Natural killer cell (primary cell): Measurements from ENCODE around the gene ANKRD11. TPM values are rescaled to one million over a fixed set of nuclear protein-coding genes. Genes with fewer than 3 reads are reported as not detected.
"Not testable (repeated sequence)": the region's sequence is repeated elsewhere in the genome, so short reads cannot be mapped to it uniquely, and the experiment has no call there.

ENCODE experiments used
- ATAC-seq, 3 donors: fragments of 150-1000 bp in 2 of 3; fragments of 200-7000 bp in 1 of 3; cut with Tn5 transposase; 1 replicate in 1 of 3; 2 replicates in 2 of 3; pipeline ENCODE4 v1.10.0; 2021; ENCODE audit warnings: mild to moderate bottlenecking in 2 of 3, moderate library complexity in 2 of 3
- DNase-seq, 2 donors: peaks; one replicate each; pipeline versions ENCODE4 v3.0.0 to v3.0.0-alpha.2; 2013 to 2021; ENCODE audit warnings: mixed read lengths in 1 of 2
- H3K27ac ChIP-seq: one replicate; pipeline ENCODE4 v1.5.1; 2013; ENCODE audit warnings: mild to moderate bottlenecking, low read length
- H3K27me3 ChIP-seq: one replicate; pipeline ENCODE4 v1.6.1; 2013; ENCODE audit warnings: low read length; ENCODE audit not compliant: control insufficient read depth, insufficient read depth
- H3K36me3 ChIP-seq: one replicate; pipeline ENCODE4 v1.6.1; 2013; ENCODE audit warnings: low read length; ENCODE audit not compliant: control insufficient read depth, insufficient read depth
- H3K4me1 ChIP-seq: one replicate; pipeline ENCODE4 v1.6.1; 2013; ENCODE audit warnings: low read length; ENCODE audit not compliant: control insufficient read depth, insufficient read depth
- H3K4me3 ChIP-seq: one replicate; pipeline ENCODE4 v1.5.1; 2013; ENCODE audit warnings: low read length
- H3K9me3 ChIP-seq: one replicate; pipeline ENCODE4 v1.6.1; 2013; ENCODE audit warnings: low read length; ENCODE audit not compliant: control insufficient read depth, insufficient read depth
- H3K27ac Mint-ChIP-seq, 2 donors: one replicate each; pipeline ENCODE4 v1.8.0; 2022; ENCODE audit warnings: mild to moderate bottlenecking in 2 of 2, mixed read lengths in 2 of 2, moderate library complexity in 1 of 2
- H3K27me3 Mint-ChIP-seq, 2 donors: one replicate each; pipeline ENCODE4 v1.8.0; 2022; ENCODE audit warnings: low read depth in 2 of 2, mixed read lengths in 2 of 2
- H3K36me3 Mint-ChIP-seq: one replicate; pipeline ENCODE4 v1.8.0; 2022; ENCODE audit warnings: mixed read lengths
- H3K4me1 Mint-ChIP-seq, 2 donors: one replicate each; pipeline ENCODE4 v1.8.0; 2022; ENCODE audit warnings: mixed read lengths in 2 of 2
- H3K4me3 Mint-ChIP-seq: one replicate; pipeline ENCODE4 v1.8.0; 2022; ENCODE audit warnings: mild to moderate bottlenecking, moderate library complexity, mixed read lengths
- H3K9me3 Mint-ChIP-seq, 2 donors: one replicate each; pipeline ENCODE4 v1.8.0; 2022; ENCODE audit warnings: mixed read lengths in 2 of 2
- CTCF ChIP-seq: fragments of 200-600 bp; IDR thresholded peaks from one replicate; pipeline ENCODE4 v1.8.0; 2022; ENCODE audit warnings: antibody characterized with exemption
- WGBS: methylation state at CpG from one replicate; pipeline ENCODE4 v1.1.7; 2013; ENCODE audit warnings: missing lambda C conversion rate; ENCODE audit not compliant: insufficient coverage; 5-methylcytosine and 5-hydroxymethylcytosine counted together
- intact Hi-C: fragments of 100-400 bp; cut with micrococcal nuclease; formaldehyde crosslinking; loops from one replicate; pipeline ENCODE4 v1.14.2; 2022
- total RNA-seq, 4 donors: library from RNA; stranded (reverse); fragments of 120-200 nt in 1 of 4; gene quantifications; one replicate each; pipeline versions ENCODE4 v1.2.3 to v1.2.4, GENCODE V29; 2013 to 2022

The ANKRD11 gene
- total RNA-seq, 3 donors from 2014 or later (not counting 1 experiment from before 2014, with no cell fraction given), result 230 to 299 (median 287) TPM

- Mint-ChIP-seq H3K36me3 (no peaks in the 10 kb centered on the region), H3K27me3 (no peaks in the 10 kb centered on the region), H3K4me3 (peak overlapping the region; percentile 70), H3K27ac (peak overlapping the region; percentile 76 to 86), H3K9me3 (no peaks in the 10 kb centered on the region), H3K4me1 (peaks cover 69 to 78% of the 10 kb centered on the region in 2 donors)
- intact Hi-C loops, result loop anchor here (2.0 kb wide), 3 partner anchors 15 to 65 kb away; no protein-coding TSS in a partner anchor
- Histone ChIP-seq H3K36me3 (peaks cover 2% of the 10 kb centered on the region), H3K27ac (no peak overlapping the region), H3K4me1 (peaks cover 75% of the 10 kb centered on the region), H3K4me3 (no peak overlapping the region), H3K9me3 (no peaks in the 10 kb centered on the region), H3K27me3 (no peaks in the 10 kb centered on the region)
- 95% methylated on average over 21 of the region's 21 CpGs for WGBS
- DNase-seq, result no peak
- TF ChIP-seq CTCF, result no peak
- ATAC-seq, result no peak
These were observed 66.6 kb downstream of the ANKRD11 start for GRCh38 chr16:89423681-89424260.

- ATAC-seq (peak; percentile 86 to 95 (median 91)), DNase-seq (peak; percentile 69 to 75)
- no peak for TF ChIP-seq CTCF
- Histone ChIP-seq H3K4me3 (no peak overlapping the region), H3K9me3 (no peaks in the 10 kb centered on the region), H3K27ac (peak overlapping the region; percentile 22), H3K27me3 (no peaks in the 10 kb centered on the region), H3K4me1 (peaks cover 81% of the 10 kb centered on the region), H3K36me3 (peaks cover 2% of the 10 kb centered on the region)
- H3K27me3 Mint-ChIP-seq, result no peaks in the 10 kb centered on the region
- 32% methylated on average over 15 of the region's 16 CpGs for WGBS
- no peaks in the 10 kb centered on the region for H3K9me3 Mint-ChIP-seq
- H3K4me1 Mint-ChIP-seq, result peaks cover 74 to 84% of the 10 kb centered on the region in 2 donors
- intact Hi-C loops, result loop anchor here (2.0 kb wide), 3 partner anchors 14 to 66 kb away; no protein-coding TSS in a partner anchor
- peak overlapping the region; percentile 70 for H3K4me3 Mint-ChIP-seq
- peaks cover 5% of the 10 kb centered on the region for H3K36me3 Mint-ChIP-seq
- H3K27ac Mint-ChIP-seq, result peak overlapping the region; percentile 76 to 86
These were observed 67.3 kb downstream of the ANKRD11 start for GRCh38 chr16:89422905-89423630.

GRCh38 chr16:89422527-89422904, 67.8 kb downstream of the ANKRD11 start:
- Mint-ChIP-seq H3K4me1 (peaks cover 80 to 83% of the 10 kb centered on the region in 2 donors), H3K27ac (peak overlapping the region; percentile 76 to 86), H3K9me3 (no peaks in the 10 kb centered on the region), H3K36me3 (peaks cover 5% of the 10 kb centered on the region), H3K27me3 (no peaks in the 10 kb centered on the region), H3K4me3 (peak overlapping the region; percentile 70)
- intact Hi-C loops, result loop anchor here (2.0 kb wide), 3 partner anchors 14 to 66 kb away; no protein-coding TSS in a partner anchor
- ATAC-seq, result peak; percentile 43 to 64 (median 59)
- Histone ChIP-seq H3K4me1 (peaks cover 84% of the 10 kb centered on the region), H3K27ac (peak overlapping the region; percentile 22), H3K27me3 (no peaks in the 10 kb centered on the region), H3K36me3 (peaks cover 2% of the 10 kb centered on the region), H3K9me3 (no peaks in the 10 kb centered on the region), H3K4me3 (no peak overlapping the region)
- WGBS, result 20% methylated on average over 12 of the region's 12 CpGs
- peak in 1 of 2 donors; percentile 46 for DNase-seq
- no peak for TF ChIP-seq CTCF

- H3K4me1 ChIP-seq, result peaks cover 83% of the 10 kb centered on the region
- H3K36me3 ChIP-seq, H3K27me3 Mint-ChIP-seq, H3K27me3 ChIP-seq, DNase-seq, H3K4me3 Mint-ChIP-seq, H3K9me3 Mint-ChIP-seq, intact Hi-C loops, ATAC-seq, H3K27ac ChIP-seq, H3K4me3 ChIP-seq, H3K9me3 ChIP-seq, H3K36me3 Mint-ChIP-seq: not testable (repeated sequence)
- Mint-ChIP-seq H3K27ac (peak overlapping the region in 1 of 2 donors; percentile 72), H3K4me1 (peaks cover 76 to 78% of the 10 kb centered on the region in 2 donors)
- WGBS, result 98% methylated on average over 5 of the region's 23 CpGs
These were observed 69.1 kb downstream of the ANKRD11 start for GRCh38 chr16:89421300-89421699.
